ENCODE data around the gene SGSM2.

GRCh38 chr17:2387086-2388019, 50.1 kb downstream of the SGSM2 start:
- TF ChIP-seq POLR2A (IDR thresholded peaks at IDR 0.05) (no peak), POLR2AphosphoS5 (IDR thresholded peaks at IDR 0.05) (peak in 1 of 3 donors; percentile 58), CTCF (IDR thresholded peaks at IDR 0.05 in 8 of 11, conservative IDR thresholded peaks at IDR 0.05 in 3 of 11) (no peak)
